IMR-90 (cell line): ENCODE measurements around the gene FTO. TPM values are rescaled to one million over a fixed set of nuclear protein-coding genes. Genes with fewer than 3 reads are reported as not detected.

Experiments
- ATAC-seq: fragments of 200-7000 bp; cut with Tn5 transposase; 2 replicates; pipeline ENCODE4 v1.9.1; 2020; ENCODE audit warnings: low read depth, mild to moderate bottlenecking, moderate library complexity
- BruUV-seq: library from RNA; stranded (reverse); fragments of 400-500 nt; replicated peaks from 2 replicates; lab custom pipeline; 2021; lab: Mats Ljungman, UMichigan
- CTCF ChIA-PET: fragments of 300-600 bp; formaldehyde crosslinking; extraction: SDS; loops from one replicate; lab custom pipeline; 2021; ENCODE audit warnings: antibody characterized with exemption; lab: Yijun Ruan, JAX
- POLR2A ChIA-PET: fragments of 300-600 bp; sonication (Branson Sonifier 250); formaldehyde crosslinking; loops from one replicate; lab custom pipeline; 2022; ENCODE audit warnings: antibody characterized with exemption; ENCODE audit not compliant: unreplicated experiment; lab: Charles Lee
- DNase-seq: peaks from one replicate; pipeline ENCODE4 v3.0.0; 2013
- H2AFZ ChIP-seq: replicated peaks from 2 replicates; pipeline ENCODE3; 2013; ENCODE audit warnings: low read length, mild to moderate bottlenecking; ENCODE audit not compliant: poor library complexity
- H2AK5ac ChIP-seq: 2 replicates; pipeline ENCODE4 v1.6.1; 2013; ENCODE audit warnings: low read depth, low read length, inconsistent platforms
- H2AK9ac ChIP-seq: replicated peaks from 2 replicates; pipeline ENCODE3; 2013; ENCODE audit warnings: mild to moderate bottlenecking, low read depth, low read length, moderate library complexity; ENCODE audit not compliant: poor library complexity
- H2BK120ac ChIP-seq: 2 replicates; pipeline ENCODE4 v1.6.1; 2013; ENCODE audit warnings: low read depth, low read length, inconsistent platforms
- H2BK15ac ChIP-seq: 3 replicates; pipeline ENCODE4 v1.6.1; 2013; ENCODE audit warnings: low read depth, low read length, inconsistent platforms
- H2BK20ac ChIP-seq: 2 replicates; pipeline ENCODE4 v1.6.1; 2013; ENCODE audit warnings: low read depth, mild to moderate bottlenecking, inconsistent platforms, low read length, moderate library complexity
- H2BK5ac ChIP-seq: 2 replicates; pipeline ENCODE4 v1.6.1; 2013; ENCODE audit warnings: mild to moderate bottlenecking, low read depth, low read length, inconsistent platforms; ENCODE audit not compliant: poor library complexity, severe bottlenecking
- H3K14ac ChIP-seq: replicated peaks from 2 replicates; pipeline ENCODE4 v1.6.1; 2013; ENCODE audit warnings: low read depth, low read length, inconsistent platforms
- H3K18ac ChIP-seq: 2 replicates; pipeline ENCODE4 v1.6.1; 2013; ENCODE audit warnings: low read depth, low read length, control low read depth
- H3K23ac ChIP-seq: 2 replicates; pipeline ENCODE4 v1.6.1; 2013; ENCODE audit warnings: low read depth, low read length, inconsistent platforms
- H3K27ac ChIP-seq: 2 replicates; pipeline ENCODE4 v1.5.1; 2013; ENCODE audit warnings: mild to moderate bottlenecking, control low read depth, low read length; ENCODE audit not compliant: insufficient read depth
- H3K27me3 ChIP-seq: 2 replicates; pipeline ENCODE4 v1.6.1; 2013; ENCODE audit warnings: low read length; ENCODE audit not compliant: control insufficient read depth, insufficient read depth
- H3K36me3 ChIP-seq: 2 replicates; pipeline ENCODE4 v1.6.1; 2013; ENCODE audit warnings: low read length, mixed read lengths; ENCODE audit not compliant: control insufficient read depth, insufficient read depth
- H3K4ac ChIP-seq: 2 replicates; pipeline ENCODE4 v1.6.1; 2013; ENCODE audit warnings: low read depth, low read length, inconsistent platforms
- H3K4me1 ChIP-seq: 2 replicates; pipeline ENCODE4 v1.6.1; 2013; ENCODE audit warnings: low read length, mixed read lengths; ENCODE audit not compliant: control insufficient read depth, insufficient read depth
- H3K4me2 ChIP-seq: 2 replicates; pipeline ENCODE4 v1.6.1; 2013; ENCODE audit warnings: low read depth, mild to moderate bottlenecking, control low read depth, low read length, moderate library complexity
- H3K4me3 ChIP-seq: 2 replicates; pipeline ENCODE4 v1.5.1; 2013; ENCODE audit warnings: low read depth, mild to moderate bottlenecking, control low read depth, low read length, moderate library complexity; ENCODE audit not compliant: insufficient read depth
- H3K56ac ChIP-seq: 2 replicates; pipeline ENCODE4 v1.6.1; 2013; ENCODE audit warnings: low read length, inconsistent platforms; ENCODE audit not compliant: insufficient read depth; ENCODE audit errors: extremely low read depth
- H3K79me1 ChIP-seq, 2 experiments: 2 replicates each; pipeline ENCODE4 v1.6.1; 2013; ENCODE audit warnings: low read length in 2 of 2, inconsistent platforms in 1 of 2, low read depth in 1 of 2
- H3K9ac ChIP-seq: 2 replicates; pipeline ENCODE4 v1.6.1; 2013; ENCODE audit warnings: low read depth, low read length, control low read depth
- H3K9me1 ChIP-seq: 2 replicates; pipeline ENCODE4 v1.6.1; 2013; ENCODE audit warnings: low read length, inconsistent platforms; ENCODE audit not compliant: insufficient read depth
- H3K9me3 ChIP-seq: 2 replicates; pipeline ENCODE4 v1.6.1; 2013; ENCODE audit warnings: low read length; ENCODE audit not compliant: control insufficient read depth, insufficient read depth
- H4K20me1 ChIP-seq: 2 replicates; pipeline ENCODE4 v1.6.1; 2013; ENCODE audit warnings: low read length, inconsistent platforms; ENCODE audit not compliant: insufficient read depth
- H4K5ac ChIP-seq: 2 replicates; pipeline ENCODE4 v1.6.1; 2013; ENCODE audit warnings: mild to moderate bottlenecking, low read depth, low read length, control low read depth
- H4K8ac ChIP-seq, 2 experiments: 2 replicates each; pipeline ENCODE4 v1.6.1; 2013; ENCODE audit warnings: low read depth in 2 of 2, low read length in 2 of 2, control low read depth in 1 of 2, inconsistent platforms in 1 of 2
- H4K91ac ChIP-seq: 2 replicates; pipeline ENCODE4 v1.6.1; 2013; ENCODE audit warnings: low read depth, low read length, inconsistent platforms; ENCODE audit not compliant: insufficient read depth
- BHLHE40 ChIP-seq: fragments of 150-350 bp; IDR thresholded peaks from 2 replicates; pipeline ENCODE4 v1.6.1; 2016; ENCODE audit warnings: mild to moderate bottlenecking, low read depth, low read length
- CEBPB ChIP-seq: IDR thresholded peaks from 2 replicates; pipeline ENCODE4 v1.6.1; 2012; ENCODE audit warnings: low read depth, low read length, improper control_type of control experiment
- CHD1 ChIP-seq: IDR thresholded peaks from 2 replicates; pipeline ENCODE4 v1.6.1; 2012; ENCODE audit warnings: low read depth, low read length, improper control_type of control experiment
- FOS ChIP-seq: fragments of 150-350 bp; IDR thresholded peaks from 2 replicates; pipeline ENCODE4 v1.6.1; 2016; ENCODE audit warnings: low read depth, low read length
- MAFK ChIP-seq: IDR thresholded peaks from 2 replicates; pipeline ENCODE4 v1.6.1; 2012; ENCODE audit warnings: low read depth, low read length, improper control_type of control experiment
- MXI1 ChIP-seq: IDR thresholded peaks from 2 replicates; pipeline ENCODE4 v1.6.1; 2012; ENCODE audit warnings: low read depth, mild to moderate bottlenecking, low read length, moderate library complexity, borderline replicate concordance
- POLR2A ChIP-seq: IDR thresholded peaks from 2 replicates; pipeline ENCODE4 v1.6.1; 2012; ENCODE audit warnings: mild to moderate bottlenecking, low read depth, low read length
- RAD21 ChIP-seq: IDR thresholded peaks from 2 replicates; pipeline ENCODE4 v1.6.1; 2012; ENCODE audit warnings: low read length, improper control_type of control experiment
- RCOR1 ChIP-seq: IDR thresholded peaks from 2 replicates; pipeline ENCODE4 v1.6.1; 2012; ENCODE audit warnings: mild to moderate bottlenecking, low read length, improper control_type of control experiment; ENCODE audit not compliant: insufficient replicate concordance
- RFX5 ChIP-seq: IDR thresholded peaks from 2 replicates; pipeline ENCODE4 v1.8.0; 2012; ENCODE audit warnings: low read depth, mild to moderate bottlenecking, low read length, moderate library complexity
- WGBS, 2 experiments: methylation state at CpG; one replicate each; pipeline versions ENCODE4 v1.1.5 to v1.1.7; 2013; ENCODE audit warnings: missing lambda C conversion rate in 2 of 2; ENCODE audit not compliant: insufficient read length in 1 of 2; ENCODE audit errors: extremely low coverage in 2 of 2; 5-methylcytosine and 5-hydroxymethylcytosine counted together
- dilution Hi-C: fragments of 300-500 bp; cut with HindIII; formaldehyde crosslinking; loops from one replicate; pipeline ENCODE4 v1.14.3; 2018; ENCODE audit warnings: low sequenced_read_pairs; ENCODE audit not compliant: unreplicated experiment
- in situ Hi-C: fragments of 300-500 bp; cut with MboI; formaldehyde crosslinking; loops from 3 replicates; pipeline ENCODE4 v1.14.3; 2019; ENCODE audit warnings: low sequenced_read_pairs, inconsistent platforms, mixed read lengths
- intact Hi-C: fragments of 100-400 bp; cut with micrococcal nuclease; formaldehyde crosslinking; loops from 2 replicates; pipeline ENCODE4 v1.10.0; 2022
- polyA plus RNA-seq, 3 experiments: library from polyadenylated mRNA; depleted of rRNA; stranded (reverse); fragments of >200 nt; gene quantifications; 2 replicates each; pipeline ENCODE4 v1.2.3, GENCODE V29; 2012; ENCODE audit warnings: low replicate concordance in 1 of 3
- total RNA-seq: library from RNA; depleted of rRNA; stranded (reverse); fragments of >200 nt; gene quantifications from 2 replicates; pipeline ENCODE4 v1.2.3, GENCODE V29; 2012
- TF ChIP-seq, protein P1 (sequence below): conservative IDR thresholded peaks from 2 replicates; pipeline ENCODE4 v1.5.1; 2012; ENCODE audit warnings: mild to moderate bottlenecking, low read depth, low read length, improper control_type of control experiment

FTO gene
- total and polyA plus RNA-seq, 2 of the 4 experiments (the other 2 are of a cell fraction) = 70.3 to 132 TPM

DNA sequence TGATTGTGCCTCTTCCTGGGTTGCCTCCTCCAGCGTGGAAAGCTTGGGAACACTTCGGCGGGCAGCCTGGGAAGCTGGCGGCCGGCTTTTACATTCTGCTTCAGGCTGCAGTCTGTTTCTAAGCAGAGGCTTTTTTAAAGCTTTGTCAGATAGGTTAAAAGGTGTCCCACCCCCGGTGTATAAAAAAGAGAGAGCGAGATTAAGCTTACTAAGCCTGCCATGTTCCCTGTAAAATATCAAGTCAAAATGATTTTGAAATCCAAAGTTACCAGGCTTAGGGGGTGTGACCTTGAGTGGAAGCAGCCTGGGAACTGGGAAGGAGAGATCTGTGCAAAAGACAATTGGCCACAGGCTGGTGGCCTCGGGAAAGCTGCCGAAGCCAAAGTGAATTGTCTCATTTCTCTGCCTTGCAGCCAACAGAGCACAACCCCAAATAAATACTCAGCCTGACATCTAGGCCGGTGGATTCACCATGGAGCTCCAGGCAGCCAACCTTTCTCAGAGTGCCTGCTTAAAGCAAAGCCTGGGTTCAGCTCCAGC lies 254.5 kb downstream of the FTO start:
- no peak overlapping the region for H2BK15ac ChIP-seq
- no peak overlapping the region for H3K4me2 ChIP-seq
- H4K8ac ChIP-seq = no peak overlapping the region
- in situ Hi-C loops = no loop called here
- ATAC-seq (no peak), DNase-seq (no peak)
- H3K27me3 ChIP-seq = no peaks in the 10 kb centered on the region
- no peak overlapping the region for H3K14ac ChIP-seq
- CTCF ChIA-PET = interaction anchor here (1.2 kb wide), 1 partner anchor 8 kb away, joined by 4 read pairs; no protein-coding TSS in a partner anchor
- H3K4me1 ChIP-seq = no peaks in the 10 kb centered on the region
- H3K36me3 ChIP-seq = no peaks in the 10 kb centered on the region
- no peaks in the 10 kb centered on the region for H4K20me1 ChIP-seq
- POLR2A ChIA-PET = no interaction called here
- no peak overlapping the region for H2AFZ ChIP-seq
- no peak overlapping the region for H2AK5ac ChIP-seq
- no peak overlapping the region for H4K91ac ChIP-seq
- no TSS peak for BruUV-seq
- H4K5ac ChIP-seq = no peak overlapping the region
- H2BK20ac ChIP-seq = no peak overlapping the region
- H3K4ac ChIP-seq = no peak overlapping the region
- H2BK5ac ChIP-seq = no peak overlapping the region
- H2BK120ac ChIP-seq = no peak overlapping the region
- no peak overlapping the region for H3K9ac ChIP-seq
- no peak overlapping the region for H2AK9ac ChIP-seq
- H3K23ac ChIP-seq = no peak overlapping the region
- H3K27ac ChIP-seq = no peak overlapping the region
- intact Hi-C loops = no loop called here
- H3K56ac ChIP-seq = no peak overlapping the region
- 100% methylated on average over 2 of the region's 10 CpGs; no CpG with 5 or more reads in 1 of the 2 experiments for WGBS, 2 experiments
- no peaks in the 10 kb centered on the region; the same call in none of the 2 replicates for H3K9me1 ChIP-seq
- dilution Hi-C loops = no loop called here
- H3K4me3 ChIP-seq = no peak overlapping the region
- no peaks in the 10 kb centered on the region for H3K9me3 ChIP-seq
- no peak overlapping the region for H3K18ac ChIP-seq
- H3K79me1 ChIP-seq = peaks cover 0 to 8% of the 10 kb centered on the region in 2 experiments; a peak in 1 of 4 replicates
- no peak for TF ChIP-seq POLR2A
- TF ChIP-seq RCOR1 = no peak
- no peak for TF ChIP-seq FOS
- TF ChIP-seq RAD21 = no peak
- no peak for TF ChIP-seq RFX5
- TF ChIP-seq, protein P1, sequence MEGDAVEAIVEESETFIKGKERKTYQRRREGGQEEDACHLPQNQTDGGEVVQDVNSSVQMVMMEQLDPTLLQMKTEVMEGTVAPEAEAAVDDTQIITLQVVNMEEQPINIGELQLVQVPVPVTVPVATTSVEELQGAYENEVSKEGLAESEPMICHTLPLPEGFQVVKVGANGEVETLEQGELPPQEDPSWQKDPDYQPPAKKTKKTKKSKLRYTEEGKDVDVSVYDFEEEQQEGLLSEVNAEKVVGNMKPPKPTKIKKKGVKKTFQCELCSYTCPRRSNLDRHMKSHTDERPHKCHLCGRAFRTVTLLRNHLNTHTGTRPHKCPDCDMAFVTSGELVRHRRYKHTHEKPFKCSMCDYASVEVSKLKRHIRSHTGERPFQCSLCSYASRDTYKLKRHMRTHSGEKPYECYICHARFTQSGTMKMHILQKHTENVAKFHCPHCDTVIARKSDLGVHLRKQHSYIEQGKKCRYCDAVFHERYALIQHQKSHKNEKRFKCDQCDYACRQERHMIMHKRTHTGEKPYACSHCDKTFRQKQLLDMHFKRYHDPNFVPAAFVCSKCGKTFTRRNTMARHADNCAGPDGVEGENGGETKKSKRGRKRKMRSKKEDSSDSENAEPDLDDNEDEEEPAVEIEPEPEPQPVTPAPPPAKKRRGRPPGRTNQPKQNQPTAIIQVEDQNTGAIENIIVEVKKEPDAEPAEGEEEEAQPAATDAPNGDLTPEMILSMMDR = no peak
- TF ChIP-seq MXI1 = no peak
- no peak for TF ChIP-seq MAFK
- TF ChIP-seq CHD1 = no peak
- no peak for TF ChIP-seq BHLHE40
- no peak for TF ChIP-seq CEBPB
